NCI-H1417 (cell line): ENCODE measurements around the gene P4HTM.
A peak's percentile ranks its signal among the peaks of the same experiment; 100 is the strongest.

Experiments
- DNase-seq, 3 experiments: peaks; one replicate each; lab custom pipeline; 2025; lab: John Stamatoyannopoulos, UW

The P4HTM gene

GRCh38 chr3:48984663-48985062 is 5.4 kb upstream of the P4HTM start:
- no peak for DNase-seq

GRCh38 chr3:48985831-48986376 is 4.1 kb upstream of the P4HTM start:
- no peak for DNase-seq

- DNase-seq = peak in 1 of 3 experiments; percentile 33
Measured at GRCh38 chr3:48989126-48989795, 780 bp upstream of the P4HTM start.

GRCh38 chr3:48990636-48991469 is 812 bp downstream of the P4HTM start:
- DNase-seq = peak; percentile 37 to 73 (median 65)

GRCh38 chr3:48991851-48992545 is 2.0 kb downstream of the P4HTM start:
- no peak for DNase-seq

- no peak for DNase-seq
Measured at GRCh38 chr3:48993834-48994233, 3.8 kb downstream of the P4HTM start.

GRCh38 chr3:48996640-48997039 is 6.6 kb downstream of the P4HTM start:
- DNase-seq = no peak

GRCh38 chr3:48997102-48997635 is 7.1 kb downstream of the P4HTM start:
- DNase-seq = no peak

- DNase-seq = peak; percentile 85 to 92 (median 86)
Measured at GRCh38 chr3:48997714-48998637, 7.9 kb downstream of the P4HTM start.

GRCh38 chr3:48999085-48999858 is 9.2 kb downstream of the P4HTM start:
- DNase-seq = peak; percentile 7 to 86 (median 62)

- DNase-seq = no peak
Measured at GRCh38 chr3:49001155-49001554, 11.1 kb downstream of the P4HTM start.

- peak in 2 of 3 experiments; percentile 2 to 35 for DNase-seq
Measured at GRCh38 chr3:49004352-49005302, 14.6 kb downstream of the P4HTM start.

GRCh38 chr3:49005303-49005680 is 15.3 kb downstream of the P4HTM start:
- DNase-seq = peak in 1 of 3 experiments; percentile 46

- no peak for DNase-seq
Measured at GRCh38 chr3:49005998-49006397, 16.0 kb downstream of the P4HTM start.

- DNase-seq = peak in 2 of 3 experiments; percentile 38 to 64
Measured at GRCh38 chr3:49006408-49007067, 16.5 kb downstream of the P4HTM start.

GRCh38 chr3:49007068-49007770 is 17.2 kb downstream of the P4HTM start, which contains the start of gene WDR6:
Gene WDR6, plus strand, starts transcription at chr3:49007391. Its CDS starts 41 bp downstream, at chr3:49007432.
- peak; percentile 92 to 96 (median 94) for DNase-seq

- peak; percentile 68 to 81 (median 72) for DNase-seq
Measured at GRCh38 chr3:49007771-49008528, 17.9 kb downstream of the P4HTM start.
